Erythroblast (primary cell): Measurements from ENCODE around the gene RPEL1.

ENCODE experiments used
- GATA1 ChIP-seq: IDR thresholded peaks from 2 replicates; pipeline ENCODE4 v1.6.1; 2011; ENCODE audit warnings: low read depth, mild to moderate bottlenecking, control low read depth, low read length, moderate library complexity
- POLR2A ChIP-seq: IDR thresholded peaks from 2 replicates; pipeline ENCODE4 v1.6.1; 2011; ENCODE audit warnings: mild to moderate bottlenecking, low read length

DNA sequence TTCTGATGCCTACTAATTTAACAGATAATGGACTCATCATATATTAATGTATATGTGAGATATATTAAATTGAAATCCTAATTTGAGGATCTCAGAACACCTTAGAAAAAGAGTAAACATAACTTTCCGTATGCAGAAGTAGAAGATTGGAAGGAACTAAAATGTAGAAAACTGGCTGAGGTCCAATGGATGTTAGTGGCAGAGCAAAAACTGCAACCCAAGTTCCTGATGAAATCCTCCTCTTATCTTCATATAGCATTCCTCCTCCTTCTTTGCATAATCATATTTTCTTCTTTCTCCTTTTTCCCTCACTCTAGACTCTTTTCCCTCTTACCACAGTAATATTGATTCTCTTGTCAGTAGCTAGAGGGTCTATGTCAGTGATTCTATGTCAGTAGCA lies 37.3 kb downstream of the RPEL1 start:
- TF ChIP-seq POLR2A = no peak
- no peak for TF ChIP-seq GATA1
